Gastrocnemius medialis (tissue), 4 donors: ENCODE measurements around the gene PBX4.
A peak's percentile ranks its signal among the peaks of the same experiment; 100 is the strongest.

Experiments used
- CTCF ChIP-seq, 5 experiments: fragments of 450-650 bp in 3 of 5; fragments of 200-600 bp in 2 of 5; sonication (generic) in 2 of 5; IDR thresholded peaks in 4 of 5; conservative IDR thresholded peaks in 1 of 5; 1 replicate in 4 of 5; 2 replicates in 1 of 5; pipeline ENCODE4 v1.5.1; 2016 to 2019; ENCODE audit warnings: antibody characterized with exemption in 5 of 5, mild to moderate bottlenecking in 3 of 5, moderate library complexity in 3 of 5
- POLR2A ChIP-seq, 2 donors: fragments of 450-650 bp; IDR thresholded peaks; one replicate each; pipeline ENCODE4 v1.6.1; 2017; ENCODE audit warnings: antibody characterized with exemption in 2 of 2, mild to moderate bottlenecking in 2 of 2, moderate library complexity in 2 of 2

GRCh38 chr19:19531951-19532805 is 86.3 kb downstream of the PBX4 start:
- peak; percentile 86 to 98 (median 91) for TF ChIP-seq CTCF (IDR thresholded peaks at IDR 0.05 in 4 of 5, conservative IDR thresholded peaks at IDR 0.05 in 1 of 5)
- no peak for TF ChIP-seq POLR2A (IDR thresholded peaks at IDR 0.05)
